K562 (cell line): ENCODE data around the gene GON4L. TPM values are rescaled to one million over a fixed set of nuclear protein-coding genes. Genes with fewer than 3 reads are reported as not detected.

Experiments
- BRD9 ChIP-seq: fragments of 450-650 bp; IDR thresholded peaks from 2 replicates; pipeline ENCODE4 v1.6.1; 2018; ENCODE audit warnings: low read depth; ENCODE audit not compliant: partially characterized antibody
- CHCHD3 ChIP-seq: fragments of 250-450 bp; sonication (Bioruptor Pico); IDR thresholded peaks from 2 replicates; pipeline ENCODE4 v2.1.2; 2022; ENCODE audit warnings: mild to moderate bottlenecking
- CXXC5 ChIP-seq: fragments of 250-450 bp; sonication (Bioruptor Pico); IDR thresholded peaks from 2 replicates; pipeline ENCODE4 v1.8.0; 2022; ENCODE audit warnings: inconsistent platforms, mild to moderate bottlenecking, moderate library complexity
- DACH1 ChIP-seq: fragments of 450-650 bp; IDR thresholded peaks from 2 replicates; pipeline ENCODE4 v1.6.1; 2018; ENCODE audit not compliant: partially characterized antibody
- HCFC1 ChIP-seq: IDR thresholded peaks from 2 replicates; pipeline ENCODE4 v1.6.1; 2012; ENCODE audit warnings: low read depth, low read length, improper control_type of control experiment
- MYC ChIP-seq, 2 experiments: fragments of 250-450 bp in 1 of 2; sonication (Bioruptor Pico) in 1 of 2; IDR thresholded peaks; 2 replicates each; pipeline versions ENCODE4 v1.5.1 to v1.6.1; 2012 to 2021; ENCODE audit warnings: low read depth in 2 of 2, borderline replicate concordance in 1 of 2, improper control_type of control experiment in 1 of 2, low read length in 1 of 2, mild to moderate bottlenecking in 1 of 2, moderate library complexity in 1 of 2
- NFRKB ChIP-seq: fragments of 450-650 bp; IDR thresholded peaks from 2 replicates; pipeline ENCODE4 v1.6.1; 2016; ENCODE audit warnings: low read depth
- POLR2B ChIP-seq: fragments of 450-650 bp; IDR thresholded peaks from 2 replicates; pipeline ENCODE4 v1.6.1; 2018; ENCODE audit warnings: low read depth; ENCODE audit not compliant: partially characterized antibody
- polyA plus RNA-seq, 8 experiments: library from polyadenylated mRNA; depleted of rRNA in 4 of 8; stranded (reverse) in 5 of 8; unstranded in 3 of 8; fragments of >200 nt; fragmentation: Nextera tagmentation in 2 of 8; fragmentation: Illumina TruSeq in 1 of 8; extraction: Ambion mirVana in 2 of 8; extraction: Trizol in 1 of 8; gene quantifications; 2 replicates each; pipeline versions ENCODE4 v1.2.1 to v1.2.3, GENCODE V29; 2011 to 2014; ENCODE audit warnings: inconsistent platforms in 1 of 8, missing spikeins in 1 of 8
- total RNA-seq, 7 experiments: library from RNA; depleted of rRNA in 6 of 7; stranded (reverse); fragments of >200 nt in 6 of 7; fragmentation: Illumina TruSeq in 2 of 7; extraction: Trizol in 2 of 7; gene quantifications; 2 replicates each; pipeline versions ENCODE4 v1.2.1 to v1.2.3, GENCODE V29; 2011 to 2021; ENCODE audit warnings: low replicate concordance in 1 of 7
- TF ChIP-seq, protein P1 (sequence below): fragments of 250-450 bp; sonication (Bioruptor Pico); IDR thresholded peaks from 2 replicates; pipeline ENCODE4 v1.4.0; 2020
- TF ChIP-seq, protein P2 (sequence below): sonication (generic); formaldehyde crosslinking; IDR thresholded peaks from 2 replicates; pipeline ENCODE4 v1.4.0; 2020; ENCODE audit warnings: mild to moderate bottlenecking, missing genetic modification reagents
- TF ChIP-seq, protein P3 (sequence below): sonication (generic); formaldehyde crosslinking; IDR thresholded peaks from 2 replicates; pipeline ENCODE4 v1.8.0; 2023; ENCODE audit warnings: mild to moderate bottlenecking, missing genetic modification reagents
- TF ChIP-seq, protein P4 (sequence below): fragments of 250-450 bp; sonication (Bioruptor Pico); IDR thresholded peaks from 2 replicates; pipeline ENCODE4 v1.8.0; 2022; ENCODE audit warnings: moderate library complexity, mild to moderate bottlenecking, inconsistent platforms
- TF ChIP-seq, protein P5 (sequence below): sonication (generic); formaldehyde crosslinking; IDR thresholded peaks from 2 replicates; pipeline ENCODE4 v1.8.1; 2023; ENCODE audit warnings: mild to moderate bottlenecking, missing genetic modification reagents
- TF ChIP-seq, protein P6 (sequence below): fragments of 250-450 bp; sonication (Bioruptor Pico); IDR thresholded peaks from 2 replicates; pipeline ENCODE4 v1.5.1; 2021; ENCODE audit warnings: mild to moderate bottlenecking

GON4L gene
- total and polyA plus RNA-seq, 9 of the 15 experiments (the other 6 are each of a cell fraction or from before 2014, with no cell fraction given): 20.2 to 47.4 (median 33.6) TPM

DNA sequence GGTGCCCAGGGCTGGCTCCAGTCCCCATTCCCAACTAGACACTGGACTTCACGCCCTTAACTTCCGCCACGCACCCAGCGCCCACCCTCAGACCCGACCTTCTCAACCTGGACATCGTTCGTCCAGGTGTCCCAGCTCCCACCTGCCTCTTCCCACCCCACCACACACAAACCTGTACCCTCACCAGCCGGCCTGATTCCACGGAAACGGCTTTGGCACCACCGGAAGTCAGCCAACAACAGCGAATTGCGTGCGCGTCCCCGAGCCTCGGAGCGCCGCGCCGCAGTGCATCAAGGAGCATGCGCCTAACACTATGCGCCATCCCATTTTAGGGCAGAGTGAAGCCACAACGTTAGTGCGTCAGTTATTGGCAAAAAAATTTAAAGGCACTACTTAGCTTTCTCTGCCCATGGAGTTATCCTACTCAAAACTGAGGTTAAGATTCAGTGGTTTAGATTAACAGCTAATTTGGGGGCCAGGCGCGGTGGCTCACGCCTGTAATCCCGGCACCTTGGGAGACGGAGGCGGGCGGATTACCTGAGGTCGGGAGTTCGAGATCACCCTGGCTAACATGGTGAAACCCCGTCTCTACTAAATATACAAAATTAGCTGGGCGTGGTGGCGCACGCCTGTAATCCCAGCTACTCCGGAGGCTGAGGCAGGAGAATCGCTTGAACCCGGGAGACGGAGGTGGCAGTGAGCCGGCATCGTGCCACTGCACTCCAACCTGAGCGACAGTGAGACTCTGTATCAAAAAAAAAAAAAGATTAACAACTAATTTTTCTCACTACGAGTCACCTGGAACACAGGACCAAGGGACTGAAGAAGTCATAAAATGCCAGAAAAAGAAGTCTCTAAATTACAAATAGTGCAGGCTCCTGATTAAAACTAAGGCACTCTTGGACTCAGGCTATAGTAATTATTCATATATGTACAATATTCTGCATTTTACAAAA is at the start of gene GON4L (continued):
- TF ChIP-seq, protein P1, sequence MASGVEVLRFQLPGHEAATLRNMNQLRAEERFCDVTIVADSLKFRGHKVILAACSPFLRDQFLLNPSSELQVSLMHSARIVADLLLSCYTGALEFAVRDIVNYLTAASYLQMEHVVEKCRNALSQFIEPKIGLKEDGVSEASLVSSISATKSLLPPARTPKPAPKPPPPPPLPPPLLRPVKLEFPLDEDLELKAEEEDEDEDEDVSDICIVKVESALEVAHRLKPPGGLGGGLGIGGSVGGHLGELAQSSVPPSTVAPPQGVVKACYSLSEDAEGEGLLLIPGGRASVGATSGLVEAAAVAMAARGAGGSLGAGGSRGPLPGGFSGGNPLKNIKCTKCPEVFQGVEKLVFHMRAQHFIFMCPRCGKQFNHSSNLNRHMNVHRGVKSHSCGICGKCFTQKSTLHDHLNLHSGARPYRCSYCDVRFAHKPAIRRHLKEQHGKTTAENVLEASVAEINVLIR (CRISPR knock-in tag): peak; percentile 72; the same call in 1 of the 2 replicates
- TF ChIP-seq, protein P2, sequence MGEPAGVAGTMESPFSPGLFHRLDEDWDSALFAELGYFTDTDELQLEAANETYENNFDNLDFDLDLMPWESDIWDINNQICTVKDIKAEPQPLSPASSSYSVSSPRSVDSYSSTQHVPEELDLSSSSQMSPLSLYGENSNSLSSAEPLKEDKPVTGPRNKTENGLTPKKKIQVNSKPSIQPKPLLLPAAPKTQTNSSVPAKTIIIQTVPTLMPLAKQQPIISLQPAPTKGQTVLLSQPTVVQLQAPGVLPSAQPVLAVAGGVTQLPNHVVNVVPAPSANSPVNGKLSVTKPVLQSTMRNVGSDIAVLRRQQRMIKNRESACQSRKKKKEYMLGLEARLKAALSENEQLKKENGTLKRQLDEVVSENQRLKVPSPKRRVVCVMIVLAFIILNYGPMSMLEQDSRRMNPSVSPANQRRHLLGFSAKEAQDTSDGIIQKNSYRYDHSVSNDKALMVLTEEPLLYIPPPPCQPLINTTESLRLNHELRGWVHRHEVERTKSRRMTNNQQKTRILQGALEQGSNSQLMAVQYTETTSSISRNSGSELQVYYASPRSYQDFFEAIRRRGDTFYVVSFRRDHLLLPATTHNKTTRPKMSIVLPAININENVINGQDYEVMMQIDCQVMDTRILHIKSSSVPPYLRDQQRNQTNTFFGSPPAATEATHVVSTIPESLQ (CRISPR knock-in tag): 0 out of 2 replicates have a peak, but pooled peaks have one; percentile 63
- TF ChIP-seq, protein P3, sequence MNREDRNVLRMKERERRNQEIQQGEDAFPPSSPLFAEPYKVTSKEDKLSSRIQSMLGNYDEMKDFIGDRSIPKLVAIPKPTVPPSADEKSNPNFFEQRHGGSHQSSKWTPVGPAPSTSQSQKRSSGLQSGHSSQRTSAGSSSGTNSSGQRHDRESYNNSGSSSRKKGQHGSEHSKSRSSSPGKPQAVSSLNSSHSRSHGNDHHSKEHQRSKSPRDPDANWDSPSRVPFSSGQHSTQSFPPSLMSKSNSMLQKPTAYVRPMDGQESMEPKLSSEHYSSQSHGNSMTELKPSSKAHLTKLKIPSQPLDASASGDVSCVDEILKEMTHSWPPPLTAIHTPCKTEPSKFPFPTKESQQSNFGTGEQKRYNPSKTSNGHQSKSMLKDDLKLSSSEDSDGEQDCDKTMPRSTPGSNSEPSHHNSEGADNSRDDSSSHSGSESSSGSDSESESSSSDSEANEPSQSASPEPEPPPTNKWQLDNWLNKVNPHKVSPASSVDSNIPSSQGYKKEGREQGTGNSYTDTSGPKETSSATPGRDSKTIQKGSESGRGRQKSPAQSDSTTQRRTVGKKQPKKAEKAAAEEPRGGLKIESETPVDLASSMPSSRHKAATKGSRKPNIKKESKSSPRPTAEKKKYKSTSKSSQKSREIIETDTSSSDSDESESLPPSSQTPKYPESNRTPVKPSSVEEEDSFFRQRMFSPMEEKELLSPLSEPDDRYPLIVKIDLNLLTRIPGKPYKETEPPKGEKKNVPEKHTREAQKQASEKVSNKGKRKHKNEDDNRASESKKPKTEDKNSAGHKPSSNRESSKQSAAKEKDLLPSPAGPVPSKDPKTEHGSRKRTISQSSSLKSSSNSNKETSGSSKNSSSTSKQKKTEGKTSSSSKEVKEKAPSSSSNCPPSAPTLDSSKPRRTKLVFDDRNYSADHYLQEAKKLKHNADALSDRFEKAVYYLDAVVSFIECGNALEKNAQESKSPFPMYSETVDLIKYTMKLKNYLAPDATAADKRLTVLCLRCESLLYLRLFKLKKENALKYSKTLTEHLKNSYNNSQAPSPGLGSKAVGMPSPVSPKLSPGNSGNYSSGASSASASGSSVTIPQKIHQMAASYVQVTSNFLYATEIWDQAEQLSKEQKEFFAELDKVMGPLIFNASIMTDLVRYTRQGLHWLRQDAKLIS (CRISPR knock-in tag): no peak
- TF ChIP-seq DACH1 (no peak), MYC (IDR thresholded peaks at IDR 0.05; ENCODE audit: low read depth, low read length) (peak; percentile 30; the same call in 1 of the 2 replicates), MYC (CRISPR knock-in tag; IDR thresholded peaks at IDR 0.05; ENCODE audit: borderline replicate concordance, low read depth) (no peak; the same call in 1 of the 2 replicates), CHCHD3 (CRISPR knock-in tag) (no peak), POLR2B (peak; percentile 96), HCFC1 (peak; percentile 83), CXXC5 (CRISPR knock-in tag) (peak; percentile 88), BRD9 (no peak), NFRKB (peak; percentile 69)
- TF ChIP-seq, protein P4, sequence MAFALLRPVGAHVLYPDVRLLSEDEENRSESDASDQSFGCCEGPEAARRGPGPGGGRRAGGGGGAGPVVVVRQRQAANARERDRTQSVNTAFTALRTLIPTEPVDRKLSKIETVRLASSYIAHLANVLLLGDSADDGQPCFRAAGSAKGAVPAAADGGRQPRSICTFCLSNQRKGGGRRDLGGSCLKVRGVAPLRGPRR (CRISPR knock-in tag): no peak
- TF ChIP-seq, protein P5, sequence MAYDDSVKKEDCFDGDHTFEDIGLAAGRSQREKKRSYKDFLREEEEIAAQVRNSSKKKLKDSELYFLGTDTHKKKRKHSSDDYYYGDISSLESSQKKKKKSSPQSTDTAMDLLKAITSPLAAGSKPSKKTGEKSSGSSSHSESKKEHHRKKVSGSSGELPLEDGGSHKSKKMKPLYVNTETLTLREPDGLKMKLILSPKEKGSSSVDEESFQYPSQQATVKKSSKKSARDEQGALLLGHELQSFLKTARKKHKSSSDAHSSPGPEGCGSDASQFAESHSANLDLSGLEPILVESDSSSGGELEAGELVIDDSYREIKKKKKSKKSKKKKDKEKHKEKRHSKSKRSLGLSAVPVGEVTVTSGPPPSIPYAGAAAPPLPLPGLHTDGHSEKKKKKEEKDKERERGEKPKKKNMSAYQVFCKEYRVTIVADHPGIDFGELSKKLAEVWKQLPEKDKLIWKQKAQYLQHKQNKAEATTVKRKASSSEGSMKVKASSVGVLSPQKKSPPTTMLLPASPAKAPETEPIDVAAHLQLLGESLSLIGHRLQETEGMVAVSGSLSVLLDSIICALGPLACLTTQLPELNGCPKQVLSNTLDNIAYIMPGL (CRISPR knock-in tag): 0 out of 2 replicates have a peak, but pooled peaks have one; percentile 30
- TF ChIP-seq, protein P6, sequence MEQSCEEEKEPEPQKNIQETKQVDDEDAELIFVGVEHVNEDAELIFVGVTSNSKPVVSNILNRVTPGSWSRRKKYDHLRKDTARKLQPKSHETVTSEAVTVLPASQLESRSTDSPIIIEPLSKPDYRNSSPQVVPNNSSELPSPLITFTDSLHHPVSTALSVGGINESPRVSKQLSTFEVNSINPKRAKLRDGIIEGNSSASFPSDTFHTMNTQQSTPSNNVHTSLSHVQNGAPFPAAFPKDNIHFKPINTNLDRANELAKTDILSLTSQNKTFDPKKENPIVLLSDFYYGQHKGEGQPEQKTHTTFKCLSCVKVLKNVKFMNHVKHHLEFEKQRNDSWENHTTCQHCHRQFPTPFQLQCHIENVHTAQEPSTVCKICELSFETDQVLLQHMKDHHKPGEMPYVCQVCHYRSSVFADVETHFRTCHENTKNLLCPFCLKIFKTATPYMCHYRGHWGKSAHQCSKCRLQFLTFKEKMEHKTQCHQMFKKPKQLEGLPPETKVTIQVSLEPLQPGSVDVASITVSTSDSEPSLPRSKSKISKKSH: no peak
